Measurements from ENCODE around the gene NUP214. TPM values are rescaled to one million over a fixed set of nuclear protein-coding genes. Genes with fewer than 3 reads are reported as not detected.

Gene NUP214
- total and polyA plus RNA-seq, 2 of the 8 experiments (the other 6 are each of a cell fraction or from before 2014, with no cell fraction given) = 28.6 to 50.2 TPM

DNA sequence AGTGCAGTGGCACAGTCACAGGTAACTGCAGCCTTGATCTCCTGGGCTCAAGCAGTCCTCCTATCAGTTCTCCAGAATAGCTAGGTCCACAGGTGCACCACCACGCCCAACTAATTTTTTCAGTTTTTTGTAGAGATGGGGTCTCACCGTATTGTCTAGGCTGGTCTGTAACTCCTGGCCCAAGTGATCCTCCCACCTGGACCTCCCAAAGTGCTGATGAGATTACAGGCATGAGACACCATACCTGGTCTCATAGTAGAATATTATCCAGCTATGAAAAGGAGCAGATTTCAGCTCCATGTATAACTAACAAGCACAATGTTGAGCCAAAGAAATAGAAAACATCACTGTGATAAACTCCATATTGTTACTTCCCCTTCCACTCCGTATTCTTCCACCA lies 81.1 kb downstream of the NUP214 start:
- no peak overlapping the region for H4K5ac ChIP-seq (ENCODE audit: insufficient read length, low read depth, low read length)
- H3K14ac ChIP-seq (ENCODE audit: insufficient read length) = no peak overlapping the region
- TF ChIP-seq POU5F1 (IDR thresholded peaks at IDR 0.05; ENCODE audit: low read depth, low read length) (no peak), BRCA1 (IDR thresholded peaks at IDR 0.05; ENCODE audit: low read depth, low read length) (no peak), HDAC6 (IDR thresholded peaks at IDR 0.05; ENCODE audit: low read depth, low read length) (no peak), TAF1 (IDR thresholded peaks at IDR 0.05; ENCODE audit: low read depth, low read length) (no peak), SAP30 (IDR thresholded peaks at IDR 0.05; ENCODE audit: insufficient read depth, insufficient replicate concordance, low read length) (no peak), SIN3A (conservative IDR thresholded peaks at IDR 0.05 in 1 of 2, IDR thresholded peaks at IDR 0.05 in 1 of 2; ENCODE audit: low read depth in 1 of 2, low read length in 2 of 2) (no peak), CBX5 (IDR thresholded peaks at IDR 0.05; ENCODE audit: low read depth, low read length) (no peak), CREB1 (IDR thresholded peaks at IDR 0.05) (no peak)
- TF ChIP-seq, protein P1, sequence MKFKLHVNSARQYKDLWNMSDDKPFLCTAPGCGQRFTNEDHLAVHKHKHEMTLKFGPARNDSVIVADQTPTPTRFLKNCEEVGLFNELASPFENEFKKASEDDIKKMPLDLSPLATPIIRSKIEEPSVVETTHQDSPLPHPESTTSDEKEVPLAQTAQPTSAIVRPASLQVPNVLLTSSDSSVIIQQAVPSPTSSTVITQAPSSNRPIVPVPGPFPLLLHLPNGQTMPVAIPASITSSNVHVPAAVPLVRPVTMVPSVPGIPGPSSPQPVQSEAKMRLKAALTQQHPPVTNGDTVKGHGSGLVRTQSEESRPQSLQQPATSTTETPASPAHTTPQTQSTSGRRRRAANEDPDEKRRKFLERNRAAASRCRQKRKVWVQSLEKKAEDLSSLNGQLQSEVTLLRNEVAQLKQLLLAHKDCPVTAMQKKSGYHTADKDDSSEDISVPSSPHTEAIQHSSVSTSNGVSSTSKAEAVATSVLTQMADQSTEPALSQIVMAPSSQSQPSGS (IDR thresholded peaks at IDR 0.05; ENCODE audit: low read length) = no peak
- TF ChIP-seq, protein P2, sequence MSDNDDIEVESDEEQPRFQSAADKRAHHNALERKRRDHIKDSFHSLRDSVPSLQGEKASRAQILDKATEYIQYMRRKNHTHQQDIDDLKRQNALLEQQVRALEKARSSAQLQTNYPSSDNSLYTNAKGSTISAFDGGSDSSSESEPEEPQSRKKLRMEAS (IDR thresholded peaks at IDR 0.05) = no peak
- H3K9me3 ChIP-seq (ENCODE audit: insufficient read depth in 2 of 2, low read depth in 1 of 2, low read length in 1 of 2) = no peaks in the 10 kb centered on the region
- no peak for FAIRE-seq
- H2BK12ac ChIP-seq (ENCODE audit: low read depth, low read length) = no peak overlapping the region
- WGBS, 2 experiments (ENCODE audit: extremely low coverage in 1 of 2, insufficient coverage in 1 of 2, insufficient read length in 1 of 2, insufficient replicate concordance in 2 of 2, low coverage in 1 of 2, low lambda C conversion rate in 2 of 2, missing lambda C conversion rate in 1 of 2) = 83% methylated on average over 3 of the region's 3 CpGs; no CpG with 5 or more reads in 1 of the 2 experiments
- no peak overlapping the region for H2BK20ac ChIP-seq (ENCODE audit: low read length)
- no peaks in the 10 kb centered on the region for H3K79me2 ChIP-seq (ENCODE audit: control insufficient read depth in 1 of 2, insufficient read depth in 2 of 2, low read length in 2 of 2)
- H3K4me2 ChIP-seq (ENCODE audit: insufficient read depth in 1 of 2, low read depth in 2 of 2, low read length in 2 of 2) = no peak overlapping the region
- POLR2A ChIA-PET (ENCODE audit: partially characterized antibody) = interaction anchor here (1.1 kb wide), 1 partner anchor 10 kb away, joined by 4 read pairs; no protein-coding TSS in a partner anchor
- H3K23me2 ChIP-seq (ENCODE audit: low read depth, low read length) = no peaks in the 10 kb centered on the region
- no peak overlapping the region for H2AFZ ChIP-seq (ENCODE audit: low read length)
- no peak for DNase-seq (ENCODE audit: low read depth in 1 of 2, low spot score in 2 of 2)
- no peak overlapping the region for H2BK15ac ChIP-seq (ENCODE audit: low read length)
- CTCF ChIA-PET (ENCODE audit: partially characterized antibody) = interaction anchor here (0.8 to 12.9 kb wide), 6 partner anchors 10 to 130 kb away, joined by 3 to 120 read pairs (median 4); no protein-coding TSS in a partner anchor
- H3K36me3 ChIP-seq (ENCODE audit: control insufficient read depth in 2 of 4, insufficient read depth in 4 of 4, low read length in 3 of 4) = peaks cover 0 to 25% (median 9%) of the 10 kb centered on the region in 4 experiments; a peak in 5 of 8 replicates
- H3K4me3 ChIP-seq (ENCODE audit: extremely low read depth in 1 of 4, insufficient read depth in 2 of 4, low read depth in 3 of 4, low read length in 4 of 4) = no peak overlapping the region
- H4K8ac ChIP-seq (ENCODE audit: extremely low read depth, insufficient read depth, low read length) = no peak overlapping the region
- no peaks in the 10 kb centered on the region for H3K27me3 ChIP-seq (replicated peaks in 1 of 4; ENCODE audit: control insufficient read depth in 3 of 4, extremely low read depth in 1 of 4, insufficient read depth in 3 of 4, low read length in 3 of 4)
- H3K4ac ChIP-seq (replicated peaks; ENCODE audit: insufficient read length, low read depth, low read length) = no peak overlapping the region
- no peak overlapping the region for H3K9ac ChIP-seq (replicated peaks in 1 of 4; ENCODE audit: extremely low read depth in 1 of 4, low read depth in 3 of 4, low read length in 3 of 4)
- no peak overlapping the region for H4K91ac ChIP-seq (replicated peaks; ENCODE audit: insufficient read length, low read length)
- H2AK5ac ChIP-seq (ENCODE audit: low read depth, low read length) = no peak overlapping the region
- H3K23ac ChIP-seq (ENCODE audit: insufficient read length) = no peak overlapping the region
- H2BK5ac ChIP-seq (ENCODE audit: low read depth, low read length) = no peak overlapping the region
- no peak overlapping the region for H3K56ac ChIP-seq (replicated peaks; ENCODE audit: insufficient read length, low read depth, low read length)
- H3K4me1 ChIP-seq (replicated peaks in 1 of 4; ENCODE audit: control insufficient read depth in 3 of 4, insufficient read depth in 4 of 4, low read length in 3 of 4) = peaks cover 0 to 6% (median 2%) of the 10 kb centered on the region in 4 experiments; a peak in 2 of 7 replicates
- no peaks in the 10 kb centered on the region for H3K79me1 ChIP-seq (ENCODE audit: low read depth, low read length)
- no peaks in the 10 kb centered on the region for H4K20me1 ChIP-seq (replicated peaks in 1 of 2; ENCODE audit: control insufficient read depth in 1 of 2, insufficient read depth in 2 of 2, low read length in 2 of 2)
- H3K27ac ChIP-seq (ENCODE audit: low read depth, low read length) = no peak overlapping the region
- H2BK120ac ChIP-seq (replicated peaks; ENCODE audit: low read depth, low read length) = no peak overlapping the region
- H3K18ac ChIP-seq (ENCODE audit: extremely low read depth, low read length) = no peak overlapping the region

Data from H1 (cell line).